GM18867 (cell line): ENCODE data around the gene PYM1.

Experiments
- ATAC-seq: cut with Tn5 transposase; IDR thresholded peaks from one replicate; pipeline ENCODE4 v1.9.1; 2021; ENCODE audit warnings: mild to moderate bottlenecking, moderate library complexity; ENCODE audit not compliant: unreplicated experiment

PYM1 gene

GRCh38 chr12:55927588-55928502 is at the start of gene PYM1:
TSS of gene PYM1 (minus strand) at chr12:55927894. CDS start at chr12:55927761, 133 bp downstream.
- ATAC-seq: peak; percentile 53

- peak; percentile 18 for ATAC-seq
These were observed 46.6 kb upstream of the PYM1 start for GRCh38 chr12:55974308-55974730.

- ATAC-seq: peak; percentile 90
These were observed 46.1 kb upstream of the PYM1 start, which contains the start of gene RAB5B for GRCh38 chr12:55973599-55974307. TSS of gene RAB5B (plus strand) at chr12:55974078. CDS start at chr12:55986961, 12,883 bp downstream.

GRCh38 chr12:55972911-55973598 is 45.4 kb upstream of the PYM1 start:
- ATAC-seq: no peak

- no peak for ATAC-seq
These were observed 44.8 kb upstream of the PYM1 start for GRCh38 chr12:55972456-55972855.

GRCh38 chr12:55972042-55972441 is 44.3 kb upstream of the PYM1 start:
- ATAC-seq: no peak

- no peak for ATAC-seq
These were observed 43.1 kb upstream of the PYM1 start for GRCh38 chr12:55970775-55971174.

- no peak for ATAC-seq
These were observed 41.7 kb upstream of the PYM1 start for GRCh38 chr12:55969356-55969755.

- ATAC-seq: peak; percentile 95
These were observed 39.0 kb upstream of the PYM1 start, which contains the start of gene CDK2 for GRCh38 chr12:55966408-55967281. TSS of gene CDK2 (plus strand) at chr12:55966830. CDS start at chr12:55967009, 179 bp downstream.

GRCh38 chr12:55965941-55966407 is 38.3 kb upstream of the PYM1 start, which contains the start of gene PMEL:
TSS of gene PMEL (minus strand) at chr12:55966042. CDS start at chr12:55966011, 31 bp downstream.
- ATAC-seq: no peak

GRCh38 chr12:55965240-55965639 is 37.5 kb upstream of the PYM1 start:
- no peak for ATAC-seq

GRCh38 chr12:55963760-55964159 is 36.1 kb upstream of the PYM1 start:
- no peak for ATAC-seq

GRCh38 chr12:55957106-55957859 is 29.6 kb upstream of the PYM1 start:
- ATAC-seq: no peak

GRCh38 chr12:55955800-55956508 is 28.3 kb upstream of the PYM1 start:
- ATAC-seq: peak; percentile 41

GRCh38 chr12:55955344-55955743 is 27.6 kb upstream of the PYM1 start:
- no peak for ATAC-seq

GRCh38 chr12:55946553-55946952 is 18.9 kb upstream of the PYM1 start:
- no peak for ATAC-seq

GRCh38 chr12:55942577-55943136 is 15.0 kb upstream of the PYM1 start:
- no peak for ATAC-seq

GRCh38 chr12:55942055-55942454 is 14.4 kb upstream of the PYM1 start:
- ATAC-seq: no peak
